Stimulated activated CD8-positive, alpha-beta memory T cell treated with anti-CD3 and anti-CD28 coated beads, Interleukin-2, amount 100 ng/mL, for 48 hours (primary cell): Measurements from ENCODE around the gene TNRC6B.
"Not testable (repeated sequence)": the region's sequence is repeated elsewhere in the genome, so short reads cannot be mapped to it uniquely, and the experiment has no call there.

Experiments used
- DNase-seq, 2 donors: peaks; one replicate each; pipeline ENCODE4 v3.0.0-alpha.2; 2020; ENCODE audit warnings: low read depth in 2 of 2

Gene TNRC6B

GRCh38 chr22:40213478-40213877 lies 35.8 kb downstream of the TNRC6B start:
- no peak for DNase-seq

DNA sequence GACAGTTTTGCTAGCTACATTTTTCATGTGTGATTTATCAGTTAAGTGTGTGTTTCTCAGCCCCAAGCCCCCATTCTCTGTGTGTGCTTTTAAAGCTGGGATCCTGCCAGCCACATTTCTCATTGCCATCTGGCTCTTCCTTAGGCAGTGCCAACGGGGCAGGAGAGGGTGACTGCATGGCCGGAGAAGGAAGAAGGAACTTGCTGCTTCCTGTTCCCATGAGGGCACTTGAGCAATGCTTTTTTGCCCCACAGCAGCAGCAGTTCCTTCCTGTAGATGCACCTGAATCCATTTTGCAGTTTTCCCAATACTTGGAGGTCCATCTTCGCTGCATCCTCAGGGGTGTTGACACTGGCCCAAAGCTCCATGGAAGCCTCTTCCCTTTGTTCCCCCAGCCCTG lies 37.5 kb downstream of the TNRC6B start:
- DNase-seq, result no peak

DNA sequence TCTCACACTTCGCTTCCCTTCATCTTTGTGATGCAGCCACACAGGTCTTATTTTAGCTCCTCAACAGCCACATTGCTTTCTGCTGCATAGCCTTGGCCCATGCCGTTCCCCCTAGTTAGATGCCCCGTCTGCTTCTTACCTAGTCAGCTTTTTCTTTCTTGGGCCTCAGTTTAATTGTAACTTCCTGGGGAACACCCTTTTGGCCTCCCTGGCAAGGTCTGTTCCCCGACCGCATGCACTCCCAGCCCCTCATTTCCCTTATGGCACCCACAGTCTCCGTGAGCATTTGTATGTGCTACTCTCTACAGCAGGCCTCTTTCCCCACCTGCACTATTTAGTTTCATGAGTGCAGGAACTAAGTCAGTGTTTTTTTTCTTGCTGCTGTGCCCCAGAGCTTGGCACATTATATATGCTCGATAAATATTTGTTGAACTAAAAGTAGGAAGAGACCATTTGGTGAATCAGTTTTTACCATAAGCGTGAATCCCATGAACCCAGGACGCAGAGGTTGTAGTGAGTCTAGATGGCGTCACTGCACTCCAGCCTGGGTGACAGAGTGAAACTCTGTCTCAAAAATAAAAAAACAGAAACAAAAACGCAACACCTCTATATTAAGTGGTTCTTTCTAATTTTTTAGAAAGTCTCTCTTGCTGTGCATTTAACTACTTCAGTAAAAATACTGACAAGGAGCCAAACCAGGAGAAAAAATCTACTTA lies 38.5 kb downstream of the TNRC6B start:
- peak in 1 of 2 donors; percentile 9 for DNase-seq

- no peak for DNase-seq
Measured at GRCh38 chr22:40218152-40218551, 40.4 kb downstream of the TNRC6B start.

GRCh38 chr22:40218723-40219294 lies 41.1 kb downstream of the TNRC6B start:
- no peak for DNase-seq

DNA sequence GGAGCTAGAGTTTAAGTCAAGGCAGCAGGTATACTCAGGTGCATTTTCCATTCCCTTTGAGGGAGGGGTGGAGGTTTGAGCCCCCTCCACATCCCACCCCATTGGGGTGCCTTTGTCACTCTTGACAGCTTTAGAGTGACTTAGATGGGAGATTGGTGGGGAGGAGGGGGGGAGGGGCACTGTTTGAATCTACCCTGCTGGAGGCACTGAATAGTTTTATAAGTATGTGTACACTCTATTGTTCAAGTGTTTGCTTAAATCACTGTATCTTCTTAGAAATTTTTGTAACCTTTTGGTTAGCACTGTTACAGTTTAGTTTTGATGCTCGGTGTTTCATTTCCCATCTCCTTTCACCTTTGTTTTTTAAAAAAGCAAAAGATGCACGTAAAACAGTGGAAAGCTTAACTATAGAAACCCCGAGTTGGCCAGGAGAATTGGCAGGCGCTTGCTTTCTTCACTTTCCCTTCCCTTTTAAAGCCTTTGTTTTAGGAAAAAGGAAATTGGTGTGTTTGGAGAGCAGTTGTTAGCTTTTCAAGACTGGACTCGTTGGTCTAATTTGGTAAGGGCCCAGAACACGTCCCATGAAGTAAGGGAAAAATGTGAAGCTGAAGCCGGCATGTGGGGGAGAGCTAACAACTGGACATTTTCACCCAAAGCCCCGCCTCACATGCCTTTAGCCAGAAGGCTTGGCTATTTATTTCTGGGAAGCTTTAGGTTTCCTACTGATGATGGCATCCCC lies 42.8 kb downstream of the TNRC6B start:
- DNase-seq, result no peak

DNA sequence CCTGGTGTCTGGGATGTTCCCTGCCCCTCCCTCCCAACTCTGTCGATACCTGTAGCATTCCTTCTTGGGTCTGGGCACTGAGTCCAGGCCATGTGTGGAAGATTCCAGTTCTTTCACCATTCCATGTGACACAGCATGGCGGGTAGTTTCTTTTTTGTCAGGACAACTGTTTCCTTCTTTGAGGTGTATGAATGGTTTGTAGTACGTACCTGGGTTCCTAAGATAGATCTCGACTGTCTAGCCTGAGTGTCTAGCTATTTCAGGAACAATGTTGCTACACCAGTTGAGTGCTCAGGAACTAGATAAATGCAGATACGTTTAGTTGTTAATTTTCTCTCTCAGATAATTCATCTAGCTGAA lies 43.3 kb downstream of the TNRC6B start:
- no peak for DNase-seq

DNA sequence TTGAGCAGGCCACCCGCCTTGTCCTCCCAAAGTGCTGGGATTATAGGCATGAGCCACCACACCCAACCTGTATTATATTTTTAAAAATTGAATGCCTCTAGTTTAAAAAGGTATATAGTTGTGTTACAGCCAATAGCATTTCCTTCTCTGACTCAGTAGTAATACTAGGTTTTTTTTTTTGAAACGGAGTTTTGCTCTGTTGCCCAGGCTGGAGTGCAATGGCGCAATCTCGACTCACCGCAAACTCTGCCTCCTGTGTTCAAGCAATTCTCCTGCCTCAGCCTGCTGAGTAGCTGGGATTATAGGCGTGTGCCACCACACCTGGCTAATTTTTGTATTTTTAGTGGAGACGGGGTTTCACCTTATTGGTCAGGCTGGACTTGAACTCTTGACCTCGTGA lies 45.3 kb downstream of the TNRC6B start:
- not testable (repeated sequence) for DNase-seq

DNA sequence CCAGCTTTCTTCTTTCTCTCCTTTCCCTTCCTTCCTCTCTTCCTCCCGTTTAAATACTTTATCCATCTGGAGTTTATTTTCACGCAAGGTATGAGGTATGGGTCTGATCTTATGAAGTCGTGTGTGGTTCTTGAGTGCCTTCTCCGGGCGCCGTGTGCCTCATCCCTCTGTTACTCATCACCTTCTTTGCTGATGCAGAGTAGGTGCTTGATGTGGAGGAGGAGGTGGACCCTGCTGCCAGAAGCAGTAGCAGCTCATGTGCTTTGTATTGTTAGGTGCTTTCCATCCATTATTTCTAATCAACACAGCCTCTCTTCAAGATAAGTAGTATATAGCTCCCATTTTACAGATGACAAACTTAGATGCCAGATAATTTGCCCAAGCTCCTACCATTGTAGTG lies 47.0 kb downstream of the TNRC6B start:
- DNase-seq, result peak; percentile 8 to 17

- DNase-seq, result no peak
Measured at GRCh38 chr22:40226620-40227019, 48.9 kb downstream of the TNRC6B start.

GRCh38 chr22:40231618-40232313 lies 54.0 kb downstream of the TNRC6B start:
- no peak for DNase-seq

DNA sequence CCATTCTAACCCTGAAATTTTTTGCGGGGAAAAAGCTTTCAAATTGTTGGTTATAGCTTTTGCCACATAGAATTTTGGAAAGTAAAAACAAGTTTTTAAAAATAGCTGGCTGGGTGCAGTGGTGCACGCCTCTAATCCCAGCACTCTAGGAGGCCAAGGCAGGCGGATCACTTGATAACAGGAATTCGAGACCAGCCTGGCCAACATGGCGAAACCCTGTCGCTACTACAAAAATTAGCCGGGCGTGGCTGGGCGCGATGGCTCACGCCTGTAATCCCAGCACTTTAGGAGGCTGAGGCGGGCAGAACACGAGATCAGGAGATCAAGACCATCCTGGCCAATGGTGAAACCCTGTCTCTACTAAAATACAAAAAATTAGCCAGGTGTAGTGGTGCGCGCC lies 54.9 kb downstream of the TNRC6B start:
- no peak for DNase-seq

DNA sequence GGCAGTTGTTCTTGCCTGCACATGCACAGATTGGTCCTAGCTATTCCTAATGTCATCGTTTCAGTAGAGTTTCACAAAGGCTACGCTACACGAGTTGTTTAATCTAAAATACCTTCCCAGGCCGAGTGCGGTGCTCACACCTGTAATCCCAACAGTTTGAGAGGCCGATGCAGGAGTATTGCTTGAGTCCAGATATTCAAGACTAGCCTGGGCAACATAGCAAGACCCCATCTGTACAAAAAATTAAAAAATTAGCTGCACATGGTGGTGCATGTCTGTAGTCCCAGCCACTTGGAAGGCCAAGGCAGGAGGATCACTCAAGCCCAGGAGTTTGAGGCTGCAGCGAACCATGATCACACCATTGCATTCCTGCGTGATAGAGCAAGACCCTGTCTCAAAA lies 56.2 kb downstream of the TNRC6B start:
- no peak for DNase-seq

- DNase-seq, result no peak
Measured at GRCh38 chr22:40234658-40235057, 56.9 kb downstream of the TNRC6B start.

DNA sequence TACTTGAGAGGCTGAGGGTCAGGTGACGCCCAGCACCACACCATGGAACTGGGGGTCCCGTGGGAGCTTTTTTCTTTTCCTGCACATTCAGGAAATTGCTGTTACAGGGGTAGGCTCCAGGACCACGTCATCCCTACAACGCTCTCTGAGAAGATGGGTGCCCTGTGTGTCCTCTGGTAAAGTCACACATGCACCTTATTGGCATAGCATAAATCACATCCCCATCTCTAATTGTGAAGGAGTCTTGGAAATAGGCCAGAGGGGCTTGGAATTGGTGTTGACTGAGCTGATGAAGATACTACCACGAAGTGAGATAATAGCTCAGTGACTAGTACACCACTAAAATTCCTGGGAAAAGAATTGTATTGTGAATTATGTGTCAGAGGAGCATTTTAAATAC lies 57.6 kb downstream of the TNRC6B start:
- no peak for DNase-seq

- DNase-seq, result no peak
Measured at GRCh38 chr22:40236131-40236665, 58.5 kb downstream of the TNRC6B start.

DNA sequence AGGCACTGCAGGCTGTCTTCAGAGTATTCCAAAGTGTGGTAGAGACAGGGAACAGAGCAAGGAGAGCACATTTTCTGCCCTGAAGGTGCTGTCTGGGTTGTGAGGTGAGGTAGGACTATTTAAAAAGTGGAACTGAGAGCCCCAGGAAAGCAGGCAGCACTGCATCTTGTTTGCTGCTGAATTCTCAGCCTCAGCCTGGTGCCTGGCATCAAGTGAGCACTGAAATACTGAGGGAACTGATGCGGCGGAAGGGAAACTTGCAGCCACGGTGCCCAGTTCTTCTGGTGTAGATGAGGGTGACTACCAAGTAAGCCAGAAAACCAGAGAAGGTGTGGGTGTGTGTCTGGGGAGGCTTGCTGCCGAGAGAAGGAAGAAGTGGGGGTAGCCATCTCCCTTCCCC lies 59.5 kb downstream of the TNRC6B start:
- no peak for DNase-seq

DNA sequence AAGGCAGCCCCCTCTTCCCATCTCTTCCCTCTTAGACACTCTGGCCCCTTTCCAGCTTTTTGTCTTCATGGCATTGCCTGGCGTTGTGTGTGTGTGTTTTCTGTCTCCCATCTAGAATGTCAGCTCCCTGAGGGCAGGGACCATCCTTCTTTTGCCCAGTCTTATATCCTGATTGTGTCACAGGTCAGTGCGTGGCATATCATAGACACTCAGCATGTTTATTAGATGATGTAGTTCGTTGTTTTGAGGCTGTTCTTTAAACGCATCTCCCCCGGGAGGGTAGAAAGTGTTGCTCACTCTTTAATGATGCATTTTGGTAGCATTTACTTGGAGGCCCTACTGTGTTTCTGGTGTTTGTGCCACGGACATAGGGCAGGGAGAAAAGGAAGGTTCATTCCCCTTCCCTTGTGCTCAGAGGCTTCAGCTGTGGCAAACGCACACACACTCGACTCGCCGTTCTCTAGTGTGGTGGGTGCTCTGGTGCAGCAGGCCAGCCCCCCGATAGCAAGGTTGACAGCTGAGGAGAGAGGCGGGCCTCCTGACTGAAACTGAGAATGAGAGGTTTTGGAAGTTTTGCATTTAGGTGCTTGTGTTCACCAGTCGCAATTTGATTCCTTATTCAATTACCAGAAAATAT lies 60.2 kb downstream of the TNRC6B start:
- no peak for DNase-seq

GRCh38 chr22:40238425-40239344 lies 61.0 kb downstream of the TNRC6B start:
- no peak for DNase-seq

DNA sequence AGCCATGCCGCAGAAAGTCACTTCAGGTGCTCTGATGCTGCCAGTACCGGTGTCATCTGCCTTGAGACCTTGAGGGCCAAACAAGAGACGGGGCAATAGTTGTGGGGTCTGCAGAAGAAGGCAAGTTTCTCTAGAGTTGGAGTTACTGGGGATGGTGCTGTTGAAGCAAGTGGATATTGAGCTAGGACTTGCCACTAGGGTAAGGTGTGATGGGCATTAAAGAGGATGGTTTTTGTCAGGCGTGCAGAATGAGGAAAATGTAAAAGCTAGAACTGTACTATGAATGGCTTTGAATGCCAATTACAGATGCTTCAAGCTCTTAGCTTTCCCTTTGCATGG lies 61.6 kb downstream of the TNRC6B start:
- no peak for DNase-seq

DNA sequence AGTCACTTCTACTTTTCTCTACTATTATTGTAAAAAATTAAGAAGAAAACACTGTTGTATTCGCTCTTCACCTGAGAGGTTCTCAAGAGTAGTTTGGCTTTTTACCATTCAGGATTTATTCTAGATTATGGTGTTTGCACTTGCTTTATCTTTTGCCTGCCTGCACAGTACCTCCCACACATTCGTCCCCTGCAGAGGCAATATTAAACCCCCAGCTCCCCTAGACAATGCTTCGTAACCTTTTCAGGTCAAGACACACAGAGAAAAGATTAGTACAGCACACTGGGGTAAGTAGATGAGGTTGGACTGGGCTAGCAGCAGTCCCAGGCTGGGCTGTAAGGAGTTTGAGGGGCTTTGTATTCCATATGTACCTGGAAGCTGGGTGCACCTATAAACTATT lies 62.4 kb downstream of the TNRC6B start:
- DNase-seq, result no peak
